Smooth muscle cell (in vitro differentiated cells): Measurements from ENCODE around the gene RNF223. TPM values are rescaled to one million over a fixed set of nuclear protein-coding genes. Genes with fewer than 3 reads are reported as not detected.
"Not testable (repeated sequence)": the region's sequence is repeated elsewhere in the genome, so short reads cannot be mapped to it uniquely, and the experiment has no call there.

Source experiments
- DNase-seq: peaks from one replicate; lab custom pipeline; 2025; ENCODE audit not compliant: unreplicated experiment; lab: John Stamatoyannopoulos, UW
- H2AFZ ChIP-seq: fragments of 200-600 bp; sonication (generic); 2 replicates; pipeline ENCODE4 v1.6.0; 2016; ENCODE audit warnings: antibody characterized with exemption, low read depth, mild to moderate bottlenecking
- H3F3A ChIP-seq: fragments of 200-600 bp; sonication (generic); 2 replicates; pipeline ENCODE4 v1.6.0; 2017; ENCODE audit warnings: antibody characterized with exemption, low read depth
- H3K27ac ChIP-seq: fragments of 200-600 bp; sonication (generic); 2 replicates; pipeline ENCODE4 v1.5.1; 2016; ENCODE audit warnings: low read depth, mild to moderate bottlenecking
- H3K27me3 ChIP-seq: fragments of 200-600 bp; sonication (generic); 2 replicates; pipeline ENCODE4 v1.6.1; 2016; ENCODE audit warnings: low read depth, mild to moderate bottlenecking
- H3K36me3 ChIP-seq: fragments of 200-600 bp; sonication (generic); 2 replicates; pipeline ENCODE4 v1.5.1; 2016; ENCODE audit warnings: low read depth
- H3K4me1 ChIP-seq: fragments of 200-600 bp; sonication (generic); 2 replicates; pipeline ENCODE4 v1.5.1; 2016; ENCODE audit warnings: low read depth
- H3K4me2 ChIP-seq: fragments of 200-600 bp; sonication (generic); 2 replicates; pipeline ENCODE4 v1.6.0; 2016; ENCODE audit warnings: mild to moderate bottlenecking
- H3K4me3 ChIP-seq: fragments of 200-600 bp; sonication (generic); 2 replicates; pipeline ENCODE4 v1.5.1; 2016; ENCODE audit warnings: mild to moderate bottlenecking
- H3K79me2 ChIP-seq: fragments of 200-600 bp; sonication (generic); 2 replicates; pipeline ENCODE4 v1.6.0; 2016; ENCODE audit warnings: low read depth, mild to moderate bottlenecking
- H3K9ac ChIP-seq: fragments of 200-600 bp; sonication (generic); 2 replicates; pipeline ENCODE4 v1.6.0; 2016; ENCODE audit warnings: low read depth
- H3K9me3 ChIP-seq: fragments of 200-600 bp; sonication (generic); replicated peaks from 2 replicates; pipeline ENCODE4 v1.5.1; 2016; ENCODE audit warnings: low read depth
- H4K20me1 ChIP-seq: fragments of 200-600 bp; sonication (generic); 2 replicates; pipeline ENCODE4 v1.6.0; 2016; ENCODE audit warnings: low read depth
- WGBS: methylation state at CpG from one replicate; pipeline ENCODE4 v1.1.7; 2016; ENCODE audit warnings: low lambda C conversion rate; 5-methylcytosine and 5-hydroxymethylcytosine counted together
- polyA plus RNA-seq: library from polyadenylated mRNA; unstranded; fragments of >200 nt; fragmentation: Nextera tagmentation; extraction: Ambion mirVana; gene quantifications from 2 replicates; pipeline ENCODE4 v1.2.1, GENCODE V29; 2016
- total RNA-seq: library from RNA; depleted of rRNA; stranded (reverse); fragments of >200 nt; gene quantifications from 2 replicates; pipeline ENCODE4 v1.2.3, GENCODE V29; 2014
- TF ChIP-seq, protein P1 (sequence below): fragments of 200-600 bp; sonication (generic); IDR thresholded peaks from 2 replicates; pipeline ENCODE4 v1.5.1; 2017; ENCODE audit warnings: borderline replicate concordance, mild to moderate bottlenecking, antibody characterized with exemption; ENCODE audit not compliant: insufficient read depth, poor library complexity, severe bottlenecking

Gene RNF223
- total and polyA plus RNA-seq, 2 experiments from 2014 or later = 1.6 to 4.3 TPM

DNA sequence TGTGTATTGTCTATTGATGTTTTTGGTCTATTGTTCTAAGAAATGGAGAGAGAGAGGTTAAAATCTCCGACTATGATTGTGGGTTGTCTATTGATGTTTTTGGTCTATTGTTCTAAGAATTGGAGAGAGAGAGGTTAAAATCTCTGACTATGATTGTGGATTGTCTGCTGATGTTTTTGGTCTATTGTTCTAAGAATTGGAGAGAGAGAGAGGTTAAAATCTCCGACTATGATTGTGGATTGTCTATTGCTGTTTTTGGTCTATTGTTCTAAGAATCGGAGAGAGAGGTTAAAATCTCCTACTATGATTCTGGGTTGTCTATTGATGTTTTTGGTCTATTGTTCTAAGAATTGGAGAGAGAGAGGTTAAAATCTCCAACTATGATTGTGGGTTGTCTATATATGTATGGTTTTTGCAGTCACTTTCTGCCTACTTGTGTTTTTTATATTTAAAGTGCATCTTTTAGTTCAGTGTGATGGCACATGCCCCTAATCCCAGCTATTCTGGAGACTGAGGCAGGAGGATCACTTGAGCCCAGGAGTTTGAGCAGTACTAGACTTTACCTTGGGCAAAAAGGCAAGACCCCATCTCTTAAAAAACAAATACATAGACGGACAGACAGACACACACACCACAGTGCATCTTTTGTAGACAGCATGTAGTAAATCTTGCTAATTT, 25.5 kb upstream of the RNF223 start:
- H2AFZ ChIP-seq = no peak overlapping the region
- no peak overlapping the region for H3K9ac ChIP-seq
- H4K20me1 ChIP-seq = peaks cover 11% of the 10 kb centered on the region
- TF ChIP-seq, protein P1, sequence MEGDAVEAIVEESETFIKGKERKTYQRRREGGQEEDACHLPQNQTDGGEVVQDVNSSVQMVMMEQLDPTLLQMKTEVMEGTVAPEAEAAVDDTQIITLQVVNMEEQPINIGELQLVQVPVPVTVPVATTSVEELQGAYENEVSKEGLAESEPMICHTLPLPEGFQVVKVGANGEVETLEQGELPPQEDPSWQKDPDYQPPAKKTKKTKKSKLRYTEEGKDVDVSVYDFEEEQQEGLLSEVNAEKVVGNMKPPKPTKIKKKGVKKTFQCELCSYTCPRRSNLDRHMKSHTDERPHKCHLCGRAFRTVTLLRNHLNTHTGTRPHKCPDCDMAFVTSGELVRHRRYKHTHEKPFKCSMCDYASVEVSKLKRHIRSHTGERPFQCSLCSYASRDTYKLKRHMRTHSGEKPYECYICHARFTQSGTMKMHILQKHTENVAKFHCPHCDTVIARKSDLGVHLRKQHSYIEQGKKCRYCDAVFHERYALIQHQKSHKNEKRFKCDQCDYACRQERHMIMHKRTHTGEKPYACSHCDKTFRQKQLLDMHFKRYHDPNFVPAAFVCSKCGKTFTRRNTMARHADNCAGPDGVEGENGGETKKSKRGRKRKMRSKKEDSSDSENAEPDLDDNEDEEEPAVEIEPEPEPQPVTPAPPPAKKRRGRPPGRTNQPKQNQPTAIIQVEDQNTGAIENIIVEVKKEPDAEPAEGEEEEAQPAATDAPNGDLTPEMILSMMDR = no peak
- H3K79me2 ChIP-seq = no peaks in the 10 kb centered on the region
- no peak overlapping the region for H3K4me3 ChIP-seq
- WGBS = 85% methylated on average over 4 of the region's 4 CpGs
- no peak for DNase-seq
- no peaks in the 10 kb centered on the region for H3F3A ChIP-seq
- no peaks in the 10 kb centered on the region for H3K4me1 ChIP-seq
- H3K4me2 ChIP-seq = no peak overlapping the region
- H3K36me3 ChIP-seq = no peaks in the 10 kb centered on the region
- H3K27ac ChIP-seq = no peak overlapping the region
- no peaks in the 10 kb centered on the region for H3K9me3 ChIP-seq
- H3K27me3 ChIP-seq = no peaks in the 10 kb centered on the region

DNA sequence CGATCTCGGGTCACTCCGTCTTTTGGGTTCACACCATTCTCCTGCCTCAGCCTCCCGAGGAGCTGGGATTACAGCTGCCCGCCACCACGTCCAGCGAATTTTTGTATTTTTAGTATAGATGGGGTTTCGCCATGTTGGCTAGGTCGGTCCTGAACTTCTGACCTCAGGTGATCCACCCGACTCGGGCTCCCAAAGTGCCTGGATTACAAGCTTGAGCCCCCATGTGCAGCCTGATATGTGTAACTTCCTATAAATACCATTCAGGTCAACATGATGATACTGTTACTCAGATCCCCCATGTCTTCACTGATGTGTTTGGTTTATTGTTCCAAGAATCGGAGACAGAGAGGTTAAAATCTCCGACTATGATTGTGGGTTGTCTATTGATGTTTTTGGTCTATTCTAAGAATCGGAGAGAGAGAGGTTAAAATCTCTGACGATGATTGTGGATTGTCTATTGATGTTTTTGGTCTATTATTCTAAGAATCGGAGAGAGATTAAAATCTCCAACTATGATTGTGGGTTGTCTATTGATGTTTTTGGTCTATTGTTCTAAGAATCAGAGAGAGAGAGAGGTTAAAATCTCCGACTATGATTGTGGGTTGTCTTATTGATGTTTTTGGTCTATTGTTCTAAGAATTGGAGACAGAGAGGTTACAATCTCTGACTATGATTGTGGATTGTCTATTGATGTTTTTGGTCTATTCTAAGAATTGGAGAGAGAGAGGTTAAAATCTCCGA, 24.7 kb upstream of the RNF223 start:
- H3K27ac ChIP-seq = no peak overlapping the region
- 92% methylated on average over 18 of the region's 18 CpGs for WGBS

DNA sequence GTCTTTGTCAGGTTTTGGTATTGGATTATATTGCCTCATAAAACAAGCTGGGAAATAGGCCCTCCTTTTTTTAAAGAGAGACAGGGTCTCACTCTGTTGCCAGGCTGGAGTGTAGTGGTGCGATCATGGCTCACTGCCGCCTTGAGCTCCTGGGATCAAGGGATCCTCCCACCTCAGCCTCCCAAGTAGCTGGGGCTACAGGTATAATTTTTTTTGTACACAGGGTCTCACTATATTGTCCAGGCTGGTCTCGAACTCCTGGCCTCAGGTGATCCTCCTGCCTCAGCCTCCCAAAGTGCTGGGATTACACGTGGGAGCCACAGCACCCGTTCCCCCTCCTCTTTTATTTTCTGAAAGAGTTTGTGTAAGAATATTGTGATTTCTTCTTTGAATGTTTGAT, 22.0 kb upstream of the RNF223 start:
- H3K4me1 ChIP-seq, H3K27ac ChIP-seq, H4K20me1 ChIP-seq, H3K4me3 ChIP-seq, H3K36me3 ChIP-seq, H2AFZ ChIP-seq, H3K9me3 ChIP-seq, DNase-seq, H3K79me2 ChIP-seq, H3F3A ChIP-seq, H3K9ac ChIP-seq, H3K4me2 ChIP-seq, H3K27me3 ChIP-seq: not testable (repeated sequence)
- WGBS = 97% methylated on average over 5 of the region's 5 CpGs

More for the DNA sequence above, 24.7 kb upstream of the RNF223 start:
- H3K27me3 ChIP-seq = no peaks in the 10 kb centered on the region
- H3K36me3 ChIP-seq = no peaks in the 10 kb centered on the region
- H3F3A ChIP-seq = no peaks in the 10 kb centered on the region
- H3K9me3 ChIP-seq = no peaks in the 10 kb centered on the region
- H3K4me2 ChIP-seq = no peak overlapping the region
- DNase-seq = no peak
- H3K4me3 ChIP-seq = no peak overlapping the region
- H4K20me1 ChIP-seq = peaks cover 3% of the 10 kb centered on the region
- H3K4me1 ChIP-seq = no peaks in the 10 kb centered on the region
- H2AFZ ChIP-seq = no peak overlapping the region
- no peaks in the 10 kb centered on the region for H3K79me2 ChIP-seq
- TF ChIP-seq, protein P1 = no peak
- H3K9ac ChIP-seq = no peak overlapping the region

DNA sequence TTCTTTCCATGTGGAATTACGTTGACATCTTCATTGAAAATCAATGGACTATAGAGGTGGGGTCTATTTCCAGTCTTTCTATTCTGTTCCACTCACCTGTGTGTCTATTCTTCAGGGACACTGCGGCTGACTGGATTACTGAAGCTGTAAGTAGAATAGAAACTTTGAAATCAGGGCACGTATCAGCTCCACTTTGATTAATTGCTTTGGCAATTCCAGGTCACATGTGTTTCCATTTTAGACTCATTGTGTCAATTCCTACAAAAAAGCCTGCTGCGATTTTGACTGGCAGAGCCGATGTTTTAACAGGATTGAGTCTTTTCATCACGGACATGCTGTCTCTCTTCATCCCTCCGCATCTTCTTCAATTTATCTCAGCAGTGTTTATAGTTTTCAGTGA, 20.9 kb upstream of the RNF223 start:
- Histone ChIP-seq H3K4me2 (no peak overlapping the region), H3K27me3 (no peaks in the 10 kb centered on the region), H3K27ac (no peak overlapping the region), H3K9me3 (no peaks in the 10 kb centered on the region), H3K79me2 (no peaks in the 10 kb centered on the region), H3K9ac (no peak overlapping the region), H4K20me1 (no peaks in the 10 kb centered on the region), H3K4me3 (no peak overlapping the region), H2AFZ (no peak overlapping the region), H3K36me3 (no peaks in the 10 kb centered on the region), H3K4me1 (no peaks in the 10 kb centered on the region), H3F3A (no peaks in the 10 kb centered on the region)
- no peak for DNase-seq
- TF ChIP-seq, protein P1 = no peak
- WGBS = 98% methylated on average over 7 of the region's 7 CpGs
